ENCODE data around the gene MAX.
"Not testable (repeated sequence)": the region's sequence is repeated elsewhere in the genome, so short reads cannot be mapped to it uniquely, and the experiment has no call there.

Gene MAX

DNA sequence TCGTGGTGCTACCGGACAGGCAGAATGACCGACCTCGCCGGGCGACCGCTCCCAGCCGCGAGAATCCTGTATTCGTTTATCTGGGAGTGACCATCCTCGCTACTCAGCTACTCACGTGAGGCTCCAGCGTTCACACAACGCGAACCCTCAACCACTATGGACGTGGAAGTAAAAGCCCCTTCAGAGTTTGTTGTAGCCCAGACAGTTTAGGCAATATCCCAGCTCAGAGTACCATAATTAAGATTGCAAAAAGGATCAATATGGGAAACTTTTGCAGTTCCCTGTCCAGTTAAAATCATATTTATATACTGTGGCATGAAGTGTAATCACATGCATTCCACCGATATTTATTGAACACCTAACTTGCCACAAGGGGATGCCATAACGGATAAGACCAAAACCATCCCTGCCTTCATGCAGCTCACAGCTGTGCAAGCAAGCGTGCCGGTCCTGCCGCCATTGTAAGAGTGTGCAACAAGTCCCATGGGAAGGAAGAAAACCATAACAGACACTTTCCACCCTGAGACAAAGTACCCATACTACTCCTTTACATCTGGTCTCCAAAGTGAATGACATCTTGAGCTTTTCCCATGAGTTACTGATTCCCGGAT, 938 bp upstream of the MAX start:
- FAIRE-seq, result no peak

DNA sequence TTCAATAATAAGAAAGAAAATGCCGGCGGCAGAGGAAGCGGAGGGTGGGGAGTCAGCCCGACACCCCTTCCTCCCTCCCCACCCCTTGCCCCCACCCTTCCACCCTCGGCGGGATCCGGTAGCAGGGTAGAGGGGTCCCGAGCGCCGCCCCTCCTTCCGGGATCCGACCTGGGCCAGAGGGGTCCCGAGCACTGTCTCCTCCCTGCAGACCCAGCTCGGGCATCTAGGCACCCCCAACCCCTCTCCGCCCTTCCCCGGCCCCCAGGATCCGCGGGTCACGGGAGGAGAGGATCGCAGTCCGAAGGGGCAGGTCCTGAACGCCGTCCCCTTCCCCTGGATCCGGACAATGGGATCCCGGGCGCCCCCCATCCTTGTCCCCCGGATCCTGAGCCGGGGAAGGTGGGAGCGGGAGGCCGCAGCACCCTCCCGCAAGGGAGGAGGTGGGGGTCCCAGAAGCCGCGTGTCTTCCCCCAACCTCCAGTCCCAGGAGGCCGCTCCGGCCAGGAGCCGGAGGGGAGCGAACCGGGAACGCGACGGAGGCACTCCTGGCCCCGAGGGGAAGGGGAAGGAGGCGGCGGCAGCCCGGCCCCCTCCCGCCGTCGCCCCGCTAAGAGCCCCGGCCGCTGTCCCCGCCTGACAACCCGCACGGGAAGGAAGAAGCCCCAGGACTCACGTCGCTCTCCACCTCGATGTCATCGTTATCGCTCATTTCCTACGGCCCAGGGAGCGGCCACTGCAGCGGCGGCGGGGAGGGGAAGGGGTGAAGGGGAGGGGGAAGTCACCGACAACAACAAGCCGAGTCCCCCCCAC, 481 bp downstream of the MAX start:
- no peak for FAIRE-seq

DNA sequence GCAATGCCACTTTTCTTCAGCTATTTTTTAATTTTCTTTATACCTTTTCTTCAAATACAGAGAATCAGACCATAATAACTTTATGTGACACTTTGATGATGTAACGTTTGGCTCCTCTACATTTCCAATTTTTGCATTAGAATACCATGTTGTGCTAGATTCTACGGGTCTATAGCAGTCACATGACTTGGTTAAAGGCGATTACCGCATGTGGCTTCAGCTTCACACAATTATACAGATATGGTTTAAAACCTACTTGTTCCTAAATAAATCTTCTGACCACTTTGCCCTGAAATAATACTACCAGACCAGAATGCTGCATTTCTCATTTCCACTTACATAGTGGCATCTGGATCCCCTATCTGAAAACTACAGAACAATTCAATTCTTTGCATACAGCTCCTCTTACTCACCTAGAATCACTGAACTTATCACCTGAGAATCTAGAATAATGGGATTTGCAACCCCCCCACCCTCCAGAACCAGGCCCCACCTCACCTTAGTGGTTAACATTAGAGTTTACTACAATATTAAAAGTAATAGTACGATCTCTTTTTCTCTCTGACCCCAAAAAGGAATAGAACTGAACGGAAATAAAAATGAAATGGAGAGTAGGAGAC, 1.3 kb downstream of the MAX start:
- no peak for FAIRE-seq

DNA sequence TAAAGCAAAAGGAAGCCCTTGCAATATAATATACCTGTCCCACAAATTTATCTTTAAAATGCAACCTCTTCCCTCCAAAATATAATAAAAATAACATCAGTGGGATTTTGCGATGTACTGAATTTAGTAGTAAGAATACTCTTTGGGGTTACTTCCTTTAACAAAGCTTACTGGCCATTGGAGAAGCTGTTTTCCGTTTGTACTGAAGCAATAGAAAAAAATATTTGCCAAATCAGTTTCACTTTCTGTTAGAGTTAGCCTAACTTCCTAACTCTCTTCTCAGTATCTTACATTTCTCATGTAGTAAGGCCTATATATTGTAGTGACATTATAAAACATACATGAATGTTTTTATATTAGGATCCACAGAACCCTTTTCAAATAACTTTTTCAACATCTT, 3.7 kb downstream of the MAX start:
- no peak for FAIRE-seq

DNA sequence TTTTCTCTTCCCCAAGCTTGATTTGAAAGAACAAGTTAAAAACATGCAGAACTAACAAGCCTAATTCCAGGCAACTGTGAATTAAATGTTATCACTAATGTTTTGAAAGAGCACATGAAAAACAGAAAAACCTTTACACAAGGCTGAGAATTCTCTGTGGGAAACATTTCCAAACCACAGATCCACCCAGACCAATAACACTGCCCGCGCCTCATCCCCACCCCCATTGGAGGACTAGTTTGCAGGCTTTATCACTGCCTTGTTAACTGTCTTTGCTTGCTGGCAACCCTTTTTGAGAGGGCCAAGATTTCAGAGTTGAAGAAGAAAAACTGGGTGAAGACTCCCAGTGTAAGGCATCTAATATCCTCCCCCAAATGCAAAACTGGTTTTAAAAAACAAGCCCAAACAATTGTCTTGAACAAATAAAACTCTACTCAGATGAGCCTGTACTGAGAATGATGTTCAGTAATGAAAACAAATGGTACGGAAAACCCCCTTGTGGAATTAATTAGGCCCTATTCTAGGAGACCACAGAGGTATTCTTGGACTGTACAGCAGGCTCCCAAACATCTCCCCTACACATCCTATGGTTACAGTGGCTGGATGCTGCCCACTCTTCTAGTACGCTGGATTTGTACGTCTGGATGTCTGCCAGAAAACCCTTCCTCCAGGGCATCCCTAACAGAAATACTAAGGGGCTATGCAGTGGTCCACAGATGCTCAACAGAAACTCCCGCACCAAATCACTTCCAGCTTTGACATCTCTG, 5.8 kb downstream of the MAX start:
- FAIRE-seq, result no peak

DNA sequence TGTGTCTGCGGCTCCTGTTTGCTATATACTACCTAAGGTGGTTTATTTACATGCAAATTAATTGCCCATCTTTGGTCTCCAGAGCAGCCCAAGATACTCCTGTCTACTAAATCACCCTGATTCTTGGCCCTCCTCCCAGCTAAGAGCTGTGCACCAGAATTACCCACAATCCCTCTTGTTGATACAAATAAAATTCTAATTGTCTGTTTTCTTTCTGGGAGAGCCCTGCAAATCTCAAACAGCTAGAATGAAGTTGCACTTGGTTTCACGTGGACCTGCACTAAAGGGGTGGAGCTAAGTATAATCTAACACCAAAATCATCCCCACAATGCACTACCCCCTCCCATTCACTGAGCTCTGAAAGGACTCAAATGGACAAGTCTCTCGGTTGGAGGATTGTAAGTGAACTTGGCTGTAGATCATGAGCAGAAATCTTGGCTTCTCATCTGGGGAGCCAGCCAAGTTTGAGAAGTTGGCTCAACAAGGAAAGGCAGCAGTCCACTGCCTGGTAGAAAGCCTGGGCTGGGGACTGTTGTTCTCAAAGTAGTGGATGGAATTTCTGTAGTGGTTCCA, 6.6 kb downstream of the MAX start:
- no peak for FAIRE-seq

DNA sequence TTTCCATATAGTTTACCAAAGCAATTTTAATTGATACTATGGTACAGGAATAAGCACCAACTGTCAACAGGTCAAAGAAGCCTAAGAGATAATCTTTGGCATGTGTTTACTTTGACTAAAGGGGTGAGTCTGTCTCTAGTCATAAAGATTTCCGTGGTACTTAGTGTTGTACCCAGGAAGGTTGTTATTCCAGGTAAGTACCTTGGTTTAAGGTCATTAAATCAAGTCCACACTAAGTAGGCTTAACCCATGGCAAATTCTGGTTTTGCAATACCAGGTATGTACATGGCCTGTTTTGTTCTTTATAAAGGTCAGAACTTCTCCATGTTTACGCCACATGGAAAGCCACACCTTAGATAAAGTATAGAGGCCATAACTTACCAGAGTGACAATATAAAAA, 10.0 kb downstream of the MAX start:
- FAIRE-seq, result no peak

DNA sequence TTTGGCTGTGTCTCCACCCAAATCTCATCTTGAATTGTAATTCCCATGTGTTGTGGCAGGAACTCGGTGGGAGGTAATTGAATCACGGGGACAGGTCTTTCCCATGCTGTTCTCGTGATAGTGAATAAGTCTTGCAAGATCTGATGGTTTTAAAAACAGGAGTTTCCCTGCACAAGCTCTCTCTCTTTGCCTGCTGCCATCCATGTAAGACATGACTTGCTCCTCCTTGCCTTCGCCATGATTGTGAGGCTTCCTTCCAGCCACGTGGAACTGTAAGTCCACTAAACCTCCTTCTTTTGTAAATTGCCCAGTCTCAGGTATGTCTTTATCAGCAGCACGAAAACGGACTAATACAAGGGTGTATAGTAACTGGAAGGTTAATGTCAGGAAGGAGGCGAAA, 14.5 kb downstream of the MAX start:
- FAIRE-seq, result not testable (repeated sequence)

DNA sequence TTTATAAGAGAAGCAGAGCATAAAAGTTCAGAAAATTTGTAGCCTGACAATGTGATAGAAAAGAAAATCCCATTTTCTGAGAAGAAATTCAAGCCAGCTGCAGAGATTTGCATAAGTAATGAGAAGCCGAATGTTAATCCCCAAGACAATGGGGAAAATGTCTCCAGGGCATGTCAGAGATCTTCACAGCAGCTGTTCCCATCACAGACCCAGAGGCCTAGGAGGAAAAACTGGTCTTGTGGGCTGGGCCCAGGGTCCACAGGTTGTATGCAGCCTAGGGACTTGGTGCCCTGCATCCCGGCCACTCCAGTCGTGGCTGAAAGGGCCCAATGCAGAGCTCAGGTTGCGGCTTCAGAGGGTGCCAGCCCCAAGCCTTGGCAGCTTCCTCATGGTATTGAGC, 15.6 kb downstream of the MAX start:
- FAIRE-seq, result not testable (repeated sequence)

DNA sequence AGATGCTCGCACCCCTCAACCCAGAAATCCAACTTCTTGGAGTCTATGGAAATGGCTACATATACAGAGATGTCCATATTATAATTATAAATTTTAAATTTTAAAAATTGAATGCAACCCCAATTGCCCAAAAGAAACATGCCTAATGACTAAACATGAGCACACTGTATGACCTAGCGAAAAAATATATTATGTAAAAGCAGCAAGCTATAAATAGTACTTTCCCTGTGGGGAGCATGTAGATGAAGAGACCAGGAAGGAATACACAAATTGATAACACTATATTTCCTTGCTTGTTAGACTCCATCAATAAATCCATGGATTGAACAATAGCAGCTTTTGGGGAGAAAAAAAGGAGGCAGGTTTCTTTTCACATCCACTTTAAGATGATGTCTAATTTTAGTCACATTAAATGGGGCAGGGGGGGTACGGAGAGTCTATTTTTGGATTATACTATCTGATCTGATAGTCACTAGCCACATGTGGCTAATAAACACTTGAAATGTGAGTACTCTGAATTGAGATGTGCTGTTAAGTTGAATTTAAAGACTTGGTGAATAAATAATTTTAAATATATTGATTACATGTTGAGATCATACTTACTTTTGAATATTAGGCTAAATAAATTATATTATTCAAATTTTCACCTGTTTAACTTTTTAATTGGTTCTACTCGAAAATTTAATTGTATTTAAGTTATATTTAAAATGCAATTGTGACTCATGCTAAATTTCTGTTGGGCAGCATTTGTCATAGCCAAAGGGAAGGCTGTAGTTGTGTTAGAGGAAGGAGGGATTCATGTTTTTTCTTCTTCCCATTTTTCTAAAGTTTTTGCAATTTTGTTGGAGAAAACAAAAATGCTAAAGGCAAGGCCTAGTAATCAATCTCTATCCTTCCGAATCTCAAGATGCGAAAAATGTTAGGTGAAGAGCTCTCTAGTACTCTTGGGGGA, 17.5 kb downstream of the MAX start:
- FAIRE-seq, result no peak

DNA sequence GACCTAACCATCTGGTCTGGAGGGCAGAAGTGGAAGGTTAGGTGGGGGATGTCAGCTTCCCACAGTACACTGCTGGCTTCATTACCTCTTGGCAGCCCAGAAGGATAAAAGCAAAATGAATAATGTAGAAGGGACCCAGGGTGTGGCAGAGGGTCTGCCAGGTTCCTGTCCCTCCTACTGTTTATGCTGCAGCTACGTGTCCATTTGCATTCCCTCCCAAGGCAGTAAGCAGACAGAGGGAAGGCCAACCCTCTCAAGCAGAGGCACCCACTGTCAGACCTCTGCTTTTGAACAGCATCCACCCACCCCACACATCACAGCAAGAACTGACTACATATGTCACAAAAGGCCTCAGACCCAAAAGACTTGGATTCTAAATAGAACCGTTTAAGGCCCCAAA, 19.4 kb downstream of the MAX start:
- FAIRE-seq, result no peak

DNA sequence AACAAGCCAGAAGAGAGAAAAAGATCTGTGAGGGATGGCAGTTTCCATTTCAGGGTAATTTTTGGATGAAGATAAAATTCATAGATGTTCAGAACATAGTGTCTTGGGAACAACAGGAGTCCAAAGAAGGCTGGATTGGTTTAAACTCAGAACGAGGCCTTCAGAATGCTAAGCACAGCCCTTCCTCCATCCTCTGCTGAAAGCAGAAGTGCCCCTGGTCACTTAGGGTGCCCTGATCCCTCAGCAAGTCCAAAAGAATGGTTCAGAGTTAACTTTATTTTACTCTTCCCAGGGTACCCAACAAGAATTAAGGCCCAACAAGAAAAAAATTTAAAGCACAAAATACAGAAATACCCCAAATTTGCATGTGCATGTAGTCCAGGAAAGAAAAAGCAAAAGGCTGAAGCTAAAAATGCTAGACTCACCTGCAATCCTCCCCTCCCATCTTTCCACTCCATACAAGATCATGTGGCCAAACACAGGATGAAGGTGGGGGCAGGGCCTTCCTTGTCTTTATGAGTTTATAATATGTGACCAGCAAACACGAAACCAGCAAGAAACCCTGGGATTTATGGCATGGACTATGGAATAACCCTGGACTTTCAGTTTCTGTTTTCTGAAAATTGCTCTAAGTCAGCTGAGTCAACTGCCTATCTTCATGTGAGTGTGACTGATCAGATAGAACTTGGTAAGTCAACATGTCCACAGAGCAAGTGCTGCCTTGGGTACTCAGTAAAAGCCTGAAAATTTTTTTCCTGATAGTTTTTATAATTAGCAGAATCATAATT, 21.2 kb downstream of the MAX start:
- FAIRE-seq, result no peak

DNA sequence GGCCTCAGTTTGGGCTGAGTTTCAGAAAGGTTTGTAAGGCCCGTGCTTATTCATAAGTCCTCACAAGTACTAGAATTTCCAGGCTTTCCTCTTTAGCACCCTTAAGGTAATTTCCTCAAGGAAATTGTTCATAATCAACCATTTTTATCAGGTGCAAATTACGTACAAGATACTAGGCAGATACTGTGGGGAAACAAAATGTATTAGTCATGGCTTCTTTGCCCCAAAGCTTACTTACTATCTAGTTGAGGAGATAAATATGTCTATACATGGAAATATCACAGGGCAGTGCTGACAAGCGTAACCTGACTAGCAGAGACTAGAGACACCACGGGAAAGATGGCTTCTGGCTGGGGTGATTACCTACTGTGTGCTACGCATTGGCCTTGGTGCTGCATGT, 22.5 kb downstream of the MAX start:
- FAIRE-seq, result no peak

DNA sequence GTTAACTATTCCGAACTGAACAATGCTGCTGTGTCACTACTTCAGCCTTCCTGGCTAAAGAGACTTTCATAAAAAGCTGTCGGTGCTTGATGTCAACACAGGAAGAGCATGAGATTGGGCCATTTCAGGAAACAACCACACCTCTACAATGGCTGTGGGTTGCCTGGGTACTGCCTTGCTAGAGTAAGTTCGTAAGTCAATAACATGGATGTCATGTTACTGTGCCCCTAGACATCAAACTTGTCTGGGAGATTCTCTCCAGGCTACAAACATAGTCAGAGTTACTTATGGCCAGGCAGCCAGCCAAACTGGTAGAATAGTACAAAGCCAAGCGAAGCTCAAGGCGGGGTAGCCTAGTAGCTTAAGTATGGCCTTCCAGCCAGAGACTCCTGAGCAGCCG, 23.1 kb downstream of the MAX start:
- FAIRE-seq, result no peak

DNA sequence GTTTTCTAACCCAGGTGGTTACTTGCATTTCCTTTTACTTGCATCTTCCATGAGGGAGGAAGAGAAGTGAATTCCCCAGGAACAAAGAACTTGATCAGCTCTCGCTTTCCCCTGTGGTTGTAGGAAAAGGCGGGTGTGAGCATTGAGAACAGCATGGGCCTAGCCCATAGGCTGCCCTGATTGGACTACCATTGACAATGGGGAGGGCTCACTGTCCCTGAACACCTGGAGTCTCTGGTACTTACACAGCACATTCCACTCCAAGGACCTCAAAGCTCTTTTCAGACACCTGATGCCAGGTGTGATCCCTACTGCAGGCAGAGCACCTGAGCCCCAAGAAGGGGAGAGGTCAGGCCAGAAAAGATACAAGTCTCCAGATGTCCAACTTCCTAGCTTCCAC, 25.0 kb downstream of the MAX start:
- no peak for FAIRE-seq

DNA sequence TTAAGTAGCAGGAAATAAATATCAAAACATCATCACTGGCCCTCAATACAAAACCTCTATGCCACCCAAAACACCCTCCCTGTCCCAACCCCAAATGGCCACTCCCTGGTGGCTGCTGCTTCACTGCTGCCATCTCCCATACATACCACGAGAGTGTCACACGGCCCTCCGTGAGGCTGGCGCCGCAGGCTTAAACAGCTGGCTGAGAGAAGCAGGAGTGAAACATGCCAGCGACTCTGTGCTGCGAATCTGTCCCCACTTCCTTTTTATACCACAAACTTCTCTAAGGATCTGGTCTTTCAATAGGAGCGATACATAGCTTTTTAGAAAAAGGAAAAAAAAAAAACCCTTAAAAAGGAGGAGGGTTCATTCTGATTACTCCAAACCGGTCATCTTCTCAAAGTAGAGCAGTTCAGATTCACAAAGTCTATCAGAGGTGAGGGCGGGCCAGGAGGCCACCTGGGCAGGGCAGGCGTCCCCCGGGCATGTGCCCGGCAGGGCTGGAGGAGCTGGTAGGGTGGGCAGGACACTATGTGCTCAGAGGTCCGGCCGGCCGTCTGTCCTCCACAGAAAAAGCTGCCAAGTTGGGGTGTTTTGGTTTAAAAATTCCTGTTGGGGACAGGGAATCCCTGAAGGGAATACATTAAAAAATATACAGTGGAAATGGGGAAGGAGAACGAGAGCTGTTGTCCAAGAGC, 26.5 kb downstream of the MAX start:
- no peak for FAIRE-seq

DNA sequence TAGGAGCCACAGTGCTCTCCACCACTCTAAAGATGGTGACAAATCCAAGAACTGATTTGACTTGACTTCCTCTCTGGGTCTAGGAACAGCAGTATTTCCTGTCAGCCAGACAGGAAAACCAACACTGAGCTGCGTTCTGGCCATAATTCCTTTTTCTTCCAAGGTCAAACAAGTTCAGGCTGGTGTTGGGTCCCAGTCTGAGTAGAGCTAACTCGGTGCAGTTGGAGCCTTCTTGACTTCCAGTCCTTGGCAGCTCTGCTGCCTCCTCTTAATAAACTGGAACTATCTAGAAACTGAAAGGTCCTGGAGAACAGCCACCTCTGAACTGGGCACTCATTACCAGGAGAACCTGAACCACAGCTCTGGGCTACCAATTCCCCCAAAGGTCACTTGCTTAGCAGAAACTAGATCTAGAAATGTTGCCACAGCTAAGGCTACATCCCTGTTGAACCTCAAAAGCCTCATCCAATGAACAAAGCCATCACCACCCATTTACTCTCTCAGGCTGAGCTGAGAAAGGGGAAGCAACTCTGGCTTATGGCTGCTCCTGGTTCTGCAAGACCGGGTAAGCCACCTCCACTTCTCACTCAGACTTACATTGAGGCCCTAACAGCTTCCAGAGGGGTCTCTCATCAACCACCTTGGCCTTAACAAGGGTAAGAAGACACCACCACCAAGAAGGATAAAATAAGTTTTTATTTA, 27.7 kb downstream of the MAX start:
- FAIRE-seq, result no peak

DNA sequence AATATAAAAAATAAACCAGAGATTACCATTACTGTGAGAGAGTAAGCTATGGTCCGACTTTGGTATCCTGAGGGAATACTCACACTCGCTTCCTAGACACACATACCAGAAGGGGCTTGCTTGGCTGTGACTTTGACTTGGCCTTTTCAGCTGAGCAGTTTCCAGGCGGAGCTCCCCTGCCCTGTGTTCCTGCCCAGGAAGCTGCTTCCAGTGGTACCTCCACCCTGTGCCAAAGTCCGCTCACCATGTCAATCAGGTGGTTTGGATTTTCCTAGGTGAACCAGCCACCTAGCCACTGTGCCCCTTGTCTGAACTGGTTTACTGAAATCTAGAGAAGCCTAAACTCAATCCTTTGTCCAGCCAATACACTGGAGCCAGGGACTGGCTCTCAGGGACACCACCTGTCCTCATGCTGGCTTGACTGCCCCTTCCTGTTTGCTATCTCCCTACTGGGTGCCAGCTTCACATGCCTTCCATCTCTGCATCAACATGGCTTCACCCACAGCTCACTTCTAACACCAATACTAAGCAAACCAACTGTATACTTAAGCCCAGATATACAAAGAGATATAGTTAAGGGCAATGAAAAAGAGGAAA, 28.6 kb downstream of the MAX start:
- no peak for FAIRE-seq

DNA sequence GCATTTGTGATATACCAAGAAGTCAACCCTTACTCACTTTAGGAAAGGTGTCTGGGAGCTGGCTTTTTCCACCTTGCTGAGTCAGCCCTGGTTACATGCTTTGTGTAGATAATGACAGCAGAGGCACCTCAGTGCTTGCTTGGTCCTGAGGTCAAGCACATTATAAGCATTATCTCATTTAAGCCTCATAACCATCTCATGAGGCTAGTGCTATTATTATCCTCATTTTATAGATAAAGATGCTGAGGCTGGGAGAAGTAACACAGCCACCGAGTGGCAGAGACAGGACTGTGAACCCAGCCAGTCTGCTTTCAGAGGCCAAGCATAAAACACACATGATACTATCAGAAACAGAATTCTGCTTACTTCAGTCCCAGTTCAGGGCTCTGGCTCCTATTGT, 29.4 kb downstream of the MAX start:
- no peak for FAIRE-seq

DNA sequence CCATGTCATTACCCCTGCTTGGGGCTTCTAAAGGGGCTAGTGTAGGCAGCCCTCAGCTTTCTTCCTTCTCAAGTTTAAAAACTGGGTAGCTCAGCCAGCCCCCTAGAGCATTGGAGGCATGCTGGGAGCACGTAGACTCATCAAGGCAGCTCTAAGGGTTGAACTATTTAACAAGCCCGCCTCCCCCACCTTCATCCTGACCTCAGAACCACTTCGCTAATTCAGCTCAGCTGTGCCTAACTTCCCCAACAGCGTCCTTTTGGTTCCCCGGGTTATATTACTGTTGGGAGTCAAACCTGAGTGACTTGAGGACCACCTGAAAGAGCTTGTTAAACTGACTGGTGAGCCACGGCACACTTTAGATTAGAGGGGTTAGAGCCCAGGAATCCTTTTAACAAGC, 30.1 kb downstream of the MAX start:
- no peak for FAIRE-seq

Data from TTC549 (cell line).